ENCODE measurements around the gene SNX9.

DNA sequence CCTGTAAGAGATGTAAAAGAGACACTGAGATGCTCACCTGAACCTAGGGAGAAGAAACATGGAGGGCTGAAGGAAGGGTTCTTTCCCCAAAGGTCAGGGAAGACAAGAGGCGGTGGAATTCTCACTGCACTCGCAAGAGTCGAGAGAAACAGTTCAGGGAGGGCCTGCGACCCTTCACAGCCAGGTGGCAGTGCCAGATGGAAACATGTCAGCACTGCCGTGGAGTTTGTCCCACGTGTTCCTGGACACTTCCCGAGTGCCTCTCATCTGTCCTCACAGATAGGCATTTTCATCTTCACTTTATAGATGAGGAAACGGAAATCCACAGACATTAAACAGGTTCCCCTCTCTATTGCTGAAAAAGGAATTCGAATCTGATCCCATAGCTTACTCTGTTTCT, 88.2 kb downstream of the SNX9 start:
- TF ChIP-seq, protein P1, sequence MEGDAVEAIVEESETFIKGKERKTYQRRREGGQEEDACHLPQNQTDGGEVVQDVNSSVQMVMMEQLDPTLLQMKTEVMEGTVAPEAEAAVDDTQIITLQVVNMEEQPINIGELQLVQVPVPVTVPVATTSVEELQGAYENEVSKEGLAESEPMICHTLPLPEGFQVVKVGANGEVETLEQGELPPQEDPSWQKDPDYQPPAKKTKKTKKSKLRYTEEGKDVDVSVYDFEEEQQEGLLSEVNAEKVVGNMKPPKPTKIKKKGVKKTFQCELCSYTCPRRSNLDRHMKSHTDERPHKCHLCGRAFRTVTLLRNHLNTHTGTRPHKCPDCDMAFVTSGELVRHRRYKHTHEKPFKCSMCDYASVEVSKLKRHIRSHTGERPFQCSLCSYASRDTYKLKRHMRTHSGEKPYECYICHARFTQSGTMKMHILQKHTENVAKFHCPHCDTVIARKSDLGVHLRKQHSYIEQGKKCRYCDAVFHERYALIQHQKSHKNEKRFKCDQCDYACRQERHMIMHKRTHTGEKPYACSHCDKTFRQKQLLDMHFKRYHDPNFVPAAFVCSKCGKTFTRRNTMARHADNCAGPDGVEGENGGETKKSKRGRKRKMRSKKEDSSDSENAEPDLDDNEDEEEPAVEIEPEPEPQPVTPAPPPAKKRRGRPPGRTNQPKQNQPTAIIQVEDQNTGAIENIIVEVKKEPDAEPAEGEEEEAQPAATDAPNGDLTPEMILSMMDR (tag by site-specific recombination; IDR thresholded peaks at IDR 0.05) = no peak
- no peak for TF ChIP-seq ZNF146 (tag by site-specific recombination; IDR thresholded peaks at IDR 0.05)
- no peak for TF ChIP-seq ZBTB7A (tag by site-specific recombination; IDR thresholded peaks at IDR 0.05; ENCODE audit: low read depth)
- TF ChIP-seq OSR2 (tag by site-specific recombination; IDR thresholded peaks at IDR 0.05) = no peak
- TF ChIP-seq, protein P2, sequence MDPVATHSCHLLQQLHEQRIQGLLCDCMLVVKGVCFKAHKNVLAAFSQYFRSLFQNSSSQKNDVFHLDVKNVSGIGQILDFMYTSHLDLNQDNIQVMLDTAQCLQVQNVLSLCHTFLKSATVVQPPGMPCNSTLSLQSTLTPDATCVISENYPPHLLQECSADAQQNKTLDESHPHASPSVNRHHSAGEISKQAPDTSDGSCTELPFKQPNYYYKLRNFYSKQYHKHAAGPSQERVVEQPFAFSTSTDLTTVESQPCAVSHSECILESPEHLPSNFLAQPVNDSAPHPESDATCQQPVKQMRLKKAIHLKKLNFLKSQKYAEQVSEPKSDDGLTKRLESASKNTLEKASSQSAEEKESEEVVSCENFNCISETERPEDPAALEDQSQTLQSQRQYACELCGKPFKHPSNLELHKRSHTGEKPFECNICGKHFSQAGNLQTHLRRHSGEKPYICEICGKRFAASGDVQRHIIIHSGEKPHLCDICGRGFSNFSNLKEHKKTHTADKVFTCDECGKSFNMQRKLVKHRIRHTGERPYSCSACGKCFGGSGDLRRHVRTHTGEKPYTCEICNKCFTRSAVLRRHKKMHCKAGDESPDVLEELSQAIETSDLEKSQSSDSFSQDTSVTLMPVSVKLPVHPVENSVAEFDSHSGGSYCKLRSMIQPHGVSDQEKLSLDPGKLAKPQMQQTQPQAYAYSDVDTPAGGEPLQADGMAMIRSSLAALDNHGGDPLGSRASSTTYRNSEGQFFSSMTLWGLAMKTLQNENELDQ (tag by site-specific recombination; IDR thresholded peaks at IDR 0.05; ENCODE audit: low read depth) = no peak
- no peak for TF ChIP-seq ZNF654 (tag by site-specific recombination; IDR thresholded peaks at IDR 0.05; ENCODE audit: low read depth)
- TF ChIP-seq GLI4 (tag by site-specific recombination; IDR thresholded peaks at IDR 0.05) = no peak
- TF ChIP-seq ZNF837 (tag by site-specific recombination; IDR thresholded peaks at IDR 0.05) = no peak
- no peak for TF ChIP-seq ZSCAN4 (tag by site-specific recombination; IDR thresholded peaks at IDR 0.05)
- TF ChIP-seq, protein P3, sequence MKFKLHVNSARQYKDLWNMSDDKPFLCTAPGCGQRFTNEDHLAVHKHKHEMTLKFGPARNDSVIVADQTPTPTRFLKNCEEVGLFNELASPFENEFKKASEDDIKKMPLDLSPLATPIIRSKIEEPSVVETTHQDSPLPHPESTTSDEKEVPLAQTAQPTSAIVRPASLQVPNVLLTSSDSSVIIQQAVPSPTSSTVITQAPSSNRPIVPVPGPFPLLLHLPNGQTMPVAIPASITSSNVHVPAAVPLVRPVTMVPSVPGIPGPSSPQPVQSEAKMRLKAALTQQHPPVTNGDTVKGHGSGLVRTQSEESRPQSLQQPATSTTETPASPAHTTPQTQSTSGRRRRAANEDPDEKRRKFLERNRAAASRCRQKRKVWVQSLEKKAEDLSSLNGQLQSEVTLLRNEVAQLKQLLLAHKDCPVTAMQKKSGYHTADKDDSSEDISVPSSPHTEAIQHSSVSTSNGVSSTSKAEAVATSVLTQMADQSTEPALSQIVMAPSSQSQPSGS (tag by site-specific recombination; IDR thresholded peaks at IDR 0.05; ENCODE audit: low read depth) = no peak
- TF ChIP-seq ZBTB8A (tag by site-specific recombination; IDR thresholded peaks at IDR 0.05) = no peak

Data from HEK293 (cell line).